Measurements from ENCODE around the gene DISP1. TPM values are rescaled to one million over a fixed set of nuclear protein-coding genes. Genes with fewer than 3 reads are reported as not detected.

The DISP1 gene, protein sequence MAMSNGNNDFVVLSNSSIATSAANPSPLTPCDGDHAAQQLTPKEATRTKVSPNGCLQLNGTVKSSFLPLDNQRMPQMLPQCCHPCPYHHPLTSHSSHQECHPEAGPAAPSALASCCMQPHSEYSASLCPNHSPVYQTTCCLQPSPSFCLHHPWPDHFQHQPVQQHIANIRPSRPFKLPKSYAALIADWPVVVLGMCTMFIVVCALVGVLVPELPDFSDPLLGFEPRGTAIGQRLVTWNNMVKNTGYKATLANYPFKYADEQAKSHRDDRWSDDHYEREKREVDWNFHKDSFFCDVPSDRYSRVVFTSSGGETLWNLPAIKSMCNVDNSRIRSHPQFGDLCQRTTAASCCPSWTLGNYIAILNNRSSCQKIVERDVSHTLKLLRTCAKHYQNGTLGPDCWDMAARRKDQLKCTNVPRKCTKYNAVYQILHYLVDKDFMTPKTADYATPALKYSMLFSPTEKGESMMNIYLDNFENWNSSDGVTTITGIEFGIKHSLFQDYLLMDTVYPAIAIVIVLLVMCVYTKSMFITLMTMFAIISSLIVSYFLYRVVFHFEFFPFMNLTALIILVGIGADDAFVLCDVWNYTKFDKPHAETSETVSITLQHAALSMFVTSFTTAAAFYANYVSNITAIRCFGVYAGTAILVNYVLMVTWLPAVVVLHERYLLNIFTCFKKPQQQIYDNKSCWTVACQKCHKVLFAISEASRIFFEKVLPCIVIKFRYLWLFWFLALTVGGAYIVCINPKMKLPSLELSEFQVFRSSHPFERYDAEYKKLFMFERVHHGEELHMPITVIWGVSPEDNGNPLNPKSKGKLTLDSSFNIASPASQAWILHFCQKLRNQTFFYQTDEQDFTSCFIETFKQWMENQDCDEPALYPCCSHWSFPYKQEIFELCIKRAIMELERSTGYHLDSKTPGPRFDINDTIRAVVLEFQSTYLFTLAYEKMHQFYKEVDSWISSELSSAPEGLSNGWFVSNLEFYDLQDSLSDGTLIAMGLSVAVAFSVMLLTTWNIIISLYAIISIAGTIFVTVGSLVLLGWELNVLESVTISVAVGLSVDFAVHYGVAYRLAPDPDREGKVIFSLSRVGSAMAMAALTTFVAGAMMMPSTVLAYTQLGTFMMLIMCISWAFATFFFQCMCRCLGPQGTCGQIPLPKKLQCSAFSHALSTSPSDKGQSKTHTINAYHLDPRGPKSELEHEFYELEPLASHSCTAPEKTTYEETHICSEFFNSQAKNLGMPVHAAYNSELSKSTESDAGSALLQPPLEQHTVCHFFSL (N-terminal part only)
- total RNA-seq = 27.4 TPM

GRCh38 chr1:222814536-222815439 lies at the start of gene DISP1:
DISP1 (plus strand) TSS chr1:222815039; CDS start chr1:222942824, 127,785 bp downstream.
- DNase-seq (ENCODE audit: low spot score) = peak; percentile 81

- DNase-seq (ENCODE audit: low spot score) = no peak
Observed at GRCh38 chr1:222767152-222767571, 47.7 kb upstream of the DISP1 start.

GRCh38 chr1:222768592-222768991 lies 46.2 kb upstream of the DISP1 start:
- DNase-seq (ENCODE audit: low spot score) = no peak

GRCh38 chr1:222769181-222769580 lies 45.7 kb upstream of the DISP1 start:
- no peak for DNase-seq (ENCODE audit: low spot score)

DNA sequence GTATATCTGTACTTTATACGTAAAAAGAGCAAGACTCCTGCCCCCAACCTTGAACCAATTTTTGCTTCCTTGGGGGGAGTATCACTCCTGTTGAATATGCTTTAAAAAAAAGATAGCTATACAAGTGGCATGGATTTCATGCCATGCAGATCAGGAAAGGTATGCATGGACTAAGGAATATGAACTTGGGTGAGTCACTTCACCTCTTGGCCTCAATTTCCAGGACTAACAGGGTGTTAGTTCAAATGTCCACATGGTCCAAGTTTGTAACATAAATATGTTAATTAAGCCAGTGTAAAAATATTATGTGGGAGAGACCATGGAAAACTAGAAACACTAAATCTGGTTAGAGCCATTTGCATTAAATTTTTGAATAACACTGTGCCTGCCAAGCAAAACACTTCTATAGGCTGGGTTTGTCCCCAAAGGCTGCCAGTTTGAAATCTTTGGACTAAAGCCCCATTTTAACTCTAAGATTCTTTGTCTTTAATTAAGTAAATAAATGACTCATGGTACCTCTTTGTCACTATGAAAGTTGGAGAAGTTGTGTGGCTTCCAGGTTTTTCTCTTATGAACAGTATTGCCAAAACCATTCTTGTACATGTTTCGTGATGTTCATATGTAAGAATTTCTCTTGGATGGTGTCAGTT lies 44.7 kb upstream of the DISP1 start:
- no peak for DNase-seq (ENCODE audit: low spot score)

DNA sequence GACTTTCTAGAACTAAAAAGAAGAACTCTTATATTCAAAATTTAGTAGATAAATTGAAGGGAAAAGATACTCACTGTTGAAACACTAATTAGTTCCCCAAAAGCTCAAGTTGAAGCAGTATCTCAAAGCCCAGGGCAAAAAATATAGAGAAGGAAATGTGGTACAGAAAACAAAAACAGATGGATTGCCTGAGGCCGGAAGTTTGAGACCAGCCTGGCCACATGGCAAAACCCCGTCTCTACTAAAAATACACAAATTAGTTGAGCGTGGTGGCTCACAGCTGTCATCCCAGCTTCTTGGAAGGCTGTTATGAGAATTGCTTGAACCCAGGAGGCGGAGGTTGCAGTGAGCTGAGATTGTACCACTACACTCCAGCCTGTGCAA lies 41.9 kb upstream of the DISP1 start:
- DNase-seq (ENCODE audit: low spot score) = no peak

DNA sequence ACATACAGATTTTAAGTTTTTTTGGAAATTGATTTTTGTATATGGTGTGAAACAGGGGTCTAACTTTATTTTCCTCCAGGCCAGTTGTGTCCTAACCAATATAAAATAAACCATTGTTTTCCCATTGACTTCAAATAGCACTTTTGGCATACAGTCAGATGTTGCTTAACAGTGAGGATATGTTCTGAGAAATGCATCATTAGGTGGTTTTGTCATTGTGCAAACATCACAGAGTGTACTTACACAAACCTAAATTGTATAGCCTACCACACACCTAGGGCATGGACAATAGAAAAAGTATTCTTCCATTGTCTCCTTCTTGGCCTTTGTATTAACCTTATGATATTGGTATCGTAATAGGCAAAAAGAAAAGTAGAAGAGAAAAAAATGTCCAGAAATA lies 37.4 kb upstream of the DISP1 start:
- no peak for DNase-seq (ENCODE audit: low spot score)

DNA sequence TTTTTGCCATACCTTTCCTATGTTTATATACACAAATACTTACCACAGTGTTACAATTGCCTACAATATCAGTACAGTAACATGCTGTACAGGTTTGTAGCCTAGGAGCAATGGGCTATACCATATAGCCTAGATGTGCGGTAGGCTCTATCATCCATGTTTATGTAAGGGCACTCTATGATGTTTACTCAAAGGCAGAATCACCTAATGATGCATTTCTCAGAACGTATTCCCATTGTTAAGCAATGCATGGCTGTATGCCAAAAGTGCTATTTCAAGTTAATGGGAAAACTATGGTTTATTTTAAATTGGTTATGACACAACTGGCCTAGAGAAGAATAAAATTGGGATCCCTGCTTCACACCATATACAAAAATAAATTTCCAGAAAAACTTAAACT lies 36.9 kb upstream of the DISP1 start:
- no peak for DNase-seq (ENCODE audit: low spot score)

- DNase-seq (ENCODE audit: low spot score) = no peak
Observed at GRCh38 chr1:222781251-222781650, 33.6 kb upstream of the DISP1 start.

DNA sequence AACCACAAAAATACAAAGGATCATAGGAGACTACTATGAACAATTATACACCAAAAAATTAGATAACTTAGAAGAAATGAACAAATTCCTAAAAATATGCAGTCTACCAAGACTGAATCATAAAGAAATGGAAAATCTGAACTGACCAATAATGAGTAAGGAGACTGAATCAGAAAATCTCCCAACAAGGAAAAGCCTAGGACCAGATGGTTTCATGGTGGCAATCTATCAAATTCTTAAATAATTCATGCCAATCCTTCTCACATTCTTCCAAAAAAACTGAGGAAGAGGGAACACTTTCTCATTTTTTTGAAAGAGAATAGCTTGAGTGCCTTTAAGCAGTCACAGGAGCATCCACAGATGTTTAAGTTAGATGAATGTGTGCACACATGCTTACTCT lies 31.8 kb upstream of the DISP1 start:
- no peak for DNase-seq (ENCODE audit: low spot score)

DNA sequence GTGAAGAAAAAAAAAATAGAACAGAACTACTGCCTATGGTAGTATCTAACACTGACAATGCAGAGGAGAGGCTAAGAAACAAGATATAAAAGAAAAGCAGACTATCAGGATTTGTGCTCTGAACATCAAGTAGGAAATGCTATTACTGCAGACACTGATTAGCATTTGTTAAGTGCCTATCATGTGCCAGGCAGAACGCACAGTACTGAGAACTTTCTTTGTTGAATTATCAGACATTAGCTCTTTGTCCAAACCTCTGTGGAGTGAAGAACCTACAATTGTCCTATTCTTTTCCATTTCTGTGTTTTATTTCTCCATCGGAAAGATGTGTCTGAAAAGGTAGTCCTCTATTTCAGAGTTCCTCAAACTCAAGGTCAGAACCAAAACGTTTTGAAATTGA lies 30.5 kb upstream of the DISP1 start:
- no peak for DNase-seq (ENCODE audit: low spot score)

DNA sequence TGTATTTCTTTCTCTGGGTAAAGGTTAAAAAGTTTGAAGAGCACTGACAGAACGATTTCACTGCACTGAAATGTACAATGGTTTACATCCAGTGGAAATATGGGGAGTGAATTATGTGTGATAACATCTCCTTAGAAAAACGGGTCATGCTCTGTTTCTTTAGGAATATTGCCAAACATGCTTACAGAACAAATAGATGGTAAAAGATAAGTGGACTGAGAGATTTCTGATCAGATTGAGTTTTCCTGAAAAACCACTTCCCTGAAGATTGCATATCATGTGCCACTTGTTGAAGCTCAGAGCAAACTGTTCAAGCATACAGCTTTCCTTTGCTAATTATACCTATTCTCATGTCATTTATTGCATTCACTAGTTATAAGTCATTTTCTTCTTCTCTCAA lies 29.9 kb upstream of the DISP1 start:
- DNase-seq (ENCODE audit: low spot score) = no peak

GRCh38 chr1:222785529-222785928 lies 29.3 kb upstream of the DISP1 start:
- DNase-seq (ENCODE audit: low spot score) = no peak

DNA sequence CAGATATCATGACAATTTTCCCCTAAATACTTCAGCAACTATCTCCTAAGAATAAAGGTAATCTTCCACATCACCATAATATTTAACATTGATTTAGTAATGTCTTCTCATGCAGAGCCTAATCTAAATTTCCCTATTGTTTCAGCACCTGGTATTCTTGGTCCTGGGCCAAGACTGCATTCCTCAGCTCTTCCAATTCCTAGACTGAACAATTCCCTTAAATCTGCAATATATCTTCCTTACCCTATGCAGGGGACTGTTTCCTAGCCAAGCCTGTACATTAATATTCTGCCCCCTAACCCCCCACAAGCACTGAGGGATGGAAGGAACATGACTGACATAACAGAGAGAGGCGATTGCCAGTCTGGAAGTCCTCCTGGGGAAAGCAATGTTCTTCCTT lies 28.7 kb upstream of the DISP1 start:
- DNase-seq (ENCODE audit: low spot score) = no peak

- no peak for DNase-seq (ENCODE audit: low spot score)
Observed at GRCh38 chr1:222787729-222788128, 27.1 kb upstream of the DISP1 start.

DNA sequence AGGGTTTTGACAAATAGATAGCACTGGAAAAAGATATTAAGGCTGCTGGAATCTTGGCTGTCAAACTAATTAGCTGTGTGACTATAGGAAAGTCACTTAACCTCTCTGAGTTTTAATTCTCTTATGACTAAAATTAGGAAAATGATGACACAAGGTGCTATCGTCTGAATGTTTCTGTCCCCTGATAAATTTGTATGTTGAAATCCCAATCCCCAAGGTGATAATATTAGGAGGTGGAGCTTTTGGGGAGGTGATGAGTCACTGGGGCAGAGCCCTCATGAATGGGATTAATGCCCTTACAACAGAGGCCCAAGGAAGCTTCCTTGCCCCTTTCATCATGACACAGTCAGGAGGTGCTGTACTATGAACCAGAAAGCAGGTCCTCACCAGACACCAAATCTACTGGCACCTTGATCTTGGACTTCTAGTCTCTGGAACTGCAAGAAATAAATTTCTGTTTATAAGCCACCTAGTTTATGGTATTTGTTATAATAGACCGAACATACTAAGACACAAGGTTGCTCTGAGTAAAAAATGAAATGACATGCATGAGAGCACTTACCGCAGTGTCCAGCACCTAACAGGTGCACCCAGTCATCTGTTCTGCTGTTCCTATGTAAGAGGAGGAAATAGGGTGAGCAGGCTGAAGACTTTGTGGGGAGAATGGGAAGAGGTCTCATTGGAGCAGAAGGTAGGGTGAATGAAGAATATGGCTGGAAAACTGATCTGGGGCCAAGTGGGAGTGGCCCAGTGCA lies 26.3 kb upstream of the DISP1 start:
- DNase-seq (ENCODE audit: low spot score) = no peak

GRCh38 chr1:222790115-222790514 lies 24.7 kb upstream of the DISP1 start:
- DNase-seq (ENCODE audit: low spot score) = no peak

DNA sequence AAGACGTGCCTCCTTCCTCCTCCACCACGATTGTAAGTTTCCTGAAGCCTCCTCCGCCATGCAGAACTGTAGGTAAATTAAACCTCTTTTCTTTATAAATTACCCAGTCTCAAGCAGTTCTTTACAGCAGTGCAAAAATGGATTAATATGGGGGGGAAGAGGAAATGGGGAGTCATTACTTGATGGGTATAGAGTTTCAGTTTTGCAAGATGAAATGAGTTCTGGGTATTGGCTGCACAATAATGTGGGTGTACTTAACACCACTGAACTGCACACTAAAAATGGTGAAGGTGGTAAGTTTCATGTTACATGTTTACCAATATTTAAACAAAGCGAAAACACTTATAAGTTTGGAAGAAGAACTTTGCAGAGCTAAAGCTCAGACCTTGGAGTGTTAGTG lies 24.3 kb upstream of the DISP1 start:
- DNase-seq (ENCODE audit: low spot score) = no peak

GRCh38 chr1:222791006-222791710 lies 23.7 kb upstream of the DISP1 start:
- DNase-seq (ENCODE audit: low spot score) = no peak
